GM18867 (cell line): ENCODE data around the gene CCND1.

Experiments used
- ATAC-seq: cut with Tn5 transposase; IDR thresholded peaks from one replicate; pipeline ENCODE4 v1.9.1; 2021; ENCODE audit warnings: mild to moderate bottlenecking, moderate library complexity; ENCODE audit not compliant: unreplicated experiment

CCND1 gene

DNA sequence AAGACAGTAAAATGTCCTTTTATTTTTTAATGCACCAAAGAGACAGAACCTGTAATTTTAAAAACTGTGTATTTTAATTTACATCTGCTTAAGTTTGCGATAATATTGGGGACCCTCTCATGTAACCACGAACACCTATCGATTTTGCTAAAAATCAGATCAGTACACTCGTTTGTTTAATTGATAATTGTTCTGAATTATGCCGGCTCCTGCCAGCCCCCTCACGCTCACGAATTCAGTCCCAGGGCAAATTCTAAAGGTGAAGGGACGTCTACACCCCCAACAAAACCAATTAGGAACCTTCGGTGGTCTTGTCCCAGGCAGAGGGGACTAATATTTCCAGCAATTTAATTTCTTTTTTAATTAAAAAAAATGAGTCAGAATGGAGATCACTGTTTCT lies 1.1 kb upstream of the CCND1 start:
- no peak for ATAC-seq

DNA sequence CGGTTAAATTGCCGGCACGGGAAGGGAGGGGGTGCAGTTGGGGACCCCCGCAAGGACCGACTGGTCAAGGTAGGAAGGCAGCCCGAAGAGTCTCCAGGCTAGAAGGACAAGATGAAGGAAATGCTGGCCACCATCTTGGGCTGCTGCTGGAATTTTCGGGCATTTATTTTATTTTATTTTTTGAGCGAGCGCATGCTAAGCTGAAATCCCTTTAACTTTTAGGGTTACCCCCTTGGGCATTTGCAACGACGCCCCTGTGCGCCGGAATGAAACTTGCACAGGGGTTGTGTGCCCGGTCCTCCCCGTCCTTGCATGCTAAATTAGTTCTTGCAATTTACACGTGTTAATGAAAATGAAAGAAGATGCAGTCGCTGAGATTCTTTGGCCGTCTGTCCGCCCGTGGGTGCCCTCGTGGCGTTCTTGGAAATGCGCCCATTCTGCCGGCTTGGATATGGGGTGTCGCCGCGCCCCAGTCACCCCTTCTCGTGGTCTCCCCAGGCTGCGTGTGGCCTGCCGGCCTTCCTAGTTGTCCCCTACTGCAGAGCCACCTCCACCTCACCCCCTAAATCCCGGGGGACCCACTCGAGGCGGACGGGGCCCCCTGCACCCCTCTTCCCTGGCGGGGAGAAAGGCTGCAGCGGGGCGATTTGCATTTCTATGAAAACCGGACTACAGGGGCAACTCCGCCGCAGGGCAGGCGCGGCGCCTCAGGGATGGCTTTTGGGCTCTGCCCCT lies 529 bp upstream of the CCND1 start:
- no peak for ATAC-seq

DNA sequence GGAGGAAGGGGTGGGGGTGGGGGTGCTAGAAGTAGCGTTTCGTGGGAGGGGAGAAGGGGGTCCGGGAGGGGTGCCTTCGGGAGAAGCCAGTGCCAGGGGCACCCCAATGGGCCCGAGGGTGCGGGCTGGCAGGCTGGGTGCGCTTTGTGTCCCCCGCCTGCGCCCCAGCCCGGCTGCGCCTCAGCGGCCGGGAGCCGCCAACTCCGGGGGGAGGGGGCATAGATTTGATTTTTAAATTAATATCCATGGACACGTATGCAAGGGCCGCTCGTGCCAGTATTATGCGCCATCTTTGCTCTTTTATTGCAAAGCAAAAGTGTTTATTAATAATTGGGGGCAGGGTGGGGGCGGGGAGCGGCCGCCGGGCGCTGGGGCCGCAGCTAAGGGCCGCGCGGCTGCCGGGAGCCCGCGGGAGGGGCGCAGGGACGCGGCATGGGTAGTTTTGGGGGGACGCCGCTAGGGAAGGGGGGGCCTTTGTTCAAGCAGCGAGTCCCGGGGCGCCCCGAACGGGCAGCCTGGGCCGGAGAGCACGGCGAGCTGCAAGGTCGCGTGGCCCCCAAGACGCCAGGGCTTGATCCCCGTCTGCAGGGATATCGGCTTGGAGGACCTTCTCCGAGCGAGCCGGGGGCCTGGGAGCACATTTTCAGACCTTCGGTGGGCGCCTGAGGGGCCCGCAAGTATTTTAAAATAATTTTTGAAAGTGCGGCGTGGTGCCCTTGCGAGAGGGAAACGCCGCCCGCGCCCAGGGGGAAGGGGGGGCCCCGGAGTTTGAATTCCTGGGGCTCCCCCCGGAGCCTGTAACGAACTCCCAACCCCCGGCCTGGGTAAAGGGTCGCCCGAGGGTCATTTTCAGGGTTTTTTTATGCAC lies 959 bp downstream of the CCND1 start:
- no peak for ATAC-seq

DNA sequence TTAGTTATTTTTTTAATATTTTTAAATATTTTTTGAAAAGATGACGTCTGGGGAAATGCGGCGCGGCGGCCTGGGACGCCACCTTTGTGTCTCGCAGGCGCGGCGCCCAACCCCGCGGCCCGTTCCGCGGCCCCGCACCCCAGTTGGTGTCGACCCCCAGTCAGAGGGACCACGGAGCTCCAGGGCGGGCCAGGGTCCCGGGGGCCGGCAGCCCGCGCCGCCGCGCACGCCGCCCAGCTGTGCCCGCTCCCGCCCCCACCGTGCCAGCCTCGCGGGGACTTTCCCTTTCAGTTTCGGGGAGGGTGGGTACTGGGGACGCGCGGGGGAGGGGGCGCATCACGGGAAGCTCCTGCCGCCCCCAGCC lies 1.6 kb downstream of the CCND1 start:
- ATAC-seq, result no peak

DNA sequence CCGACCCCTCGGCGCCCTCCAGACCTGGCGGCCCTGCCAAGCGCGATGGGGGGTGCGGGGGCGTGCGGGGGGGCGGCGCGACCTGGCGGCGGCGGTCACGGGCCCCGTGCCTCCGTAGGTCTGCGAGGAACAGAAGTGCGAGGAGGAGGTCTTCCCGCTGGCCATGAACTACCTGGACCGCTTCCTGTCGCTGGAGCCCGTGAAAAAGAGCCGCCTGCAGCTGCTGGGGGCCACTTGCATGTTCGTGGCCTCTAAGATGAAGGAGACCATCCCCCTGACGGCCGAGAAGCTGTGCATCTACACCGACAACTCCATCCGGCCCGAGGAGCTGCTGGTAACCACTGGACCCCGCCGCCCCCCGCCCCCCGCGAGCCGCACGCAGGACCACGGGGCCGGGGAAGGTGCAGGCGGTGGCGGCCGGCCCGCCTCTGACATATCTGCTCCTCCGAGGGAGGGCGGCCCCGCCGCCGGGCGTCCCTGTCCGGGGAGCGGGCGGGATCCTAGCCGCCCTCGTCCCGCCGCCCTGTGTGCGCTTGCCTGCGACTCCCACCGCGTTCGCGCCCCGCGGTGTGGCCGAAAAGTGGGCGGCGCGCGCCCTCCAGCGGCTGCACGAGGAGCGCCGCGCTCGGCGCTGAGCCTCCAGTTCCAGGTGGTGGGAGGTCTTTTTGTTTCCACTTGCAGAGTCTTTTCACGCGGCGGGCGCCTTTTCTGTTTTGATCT lies 2.1 kb downstream of the CCND1 start:
- no peak for ATAC-seq

DNA sequence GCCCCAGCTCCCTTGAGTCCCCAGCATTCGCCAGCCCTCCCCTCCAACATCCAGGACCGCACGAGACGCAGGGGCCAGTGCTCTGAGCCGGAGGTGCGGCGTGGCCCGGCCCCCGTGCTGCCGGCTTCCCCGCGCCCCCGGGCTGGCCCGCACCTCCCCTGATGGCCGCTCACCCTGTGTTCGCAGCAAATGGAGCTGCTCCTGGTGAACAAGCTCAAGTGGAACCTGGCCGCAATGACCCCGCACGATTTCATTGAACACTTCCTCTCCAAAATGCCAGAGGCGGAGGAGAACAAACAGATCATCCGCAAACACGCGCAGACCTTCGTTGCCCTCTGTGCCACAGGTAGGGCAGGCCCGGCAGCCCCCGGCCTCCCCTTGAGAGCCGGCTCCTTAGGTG lies 2.7 kb downstream of the CCND1 start:
- ATAC-seq, result no peak

DNA sequence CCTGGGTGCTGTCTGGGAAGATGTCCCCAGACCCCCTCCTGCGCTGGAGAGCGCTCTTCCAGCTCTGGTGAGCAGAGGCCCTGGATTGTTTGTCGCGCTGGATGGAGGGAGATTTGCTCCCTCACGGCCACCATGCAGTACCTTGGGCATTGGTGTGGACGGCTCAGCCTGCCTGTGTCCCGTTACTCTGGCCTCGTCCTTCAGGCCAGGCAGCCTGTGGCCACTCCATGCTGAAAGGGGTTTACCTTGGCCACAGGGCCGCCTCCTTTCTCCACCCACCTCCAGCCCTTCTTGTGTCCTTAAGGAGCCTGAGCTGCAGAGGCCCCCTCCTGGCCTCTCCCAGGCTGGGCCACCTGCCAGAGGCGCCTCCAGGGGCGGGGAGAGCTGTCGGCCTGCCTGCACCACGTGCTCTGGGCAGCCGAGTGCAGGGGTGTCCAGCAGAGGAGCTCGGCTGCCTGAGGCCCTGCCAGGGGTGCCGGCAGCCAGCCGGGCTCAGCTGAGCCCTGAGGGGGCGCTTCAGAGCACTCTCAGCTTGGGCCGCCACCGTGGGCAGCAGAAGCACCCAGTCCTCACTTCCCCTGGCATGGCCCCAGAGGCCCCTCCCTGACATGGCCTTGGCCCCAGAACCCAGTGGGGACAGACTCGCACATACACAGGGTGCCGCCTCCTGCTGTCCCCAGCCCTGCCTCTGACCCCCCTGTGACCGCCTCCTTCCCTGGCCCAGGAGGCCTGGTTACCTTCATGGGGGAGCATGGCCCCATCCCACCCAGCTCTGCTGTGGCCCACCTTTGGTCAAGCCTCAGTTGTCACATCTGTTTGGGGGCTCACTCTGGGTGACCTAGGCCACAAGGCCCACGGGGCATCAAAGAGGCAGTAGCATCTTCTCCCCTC lies 3.4 kb downstream of the CCND1 start:
- no peak for ATAC-seq

DNA sequence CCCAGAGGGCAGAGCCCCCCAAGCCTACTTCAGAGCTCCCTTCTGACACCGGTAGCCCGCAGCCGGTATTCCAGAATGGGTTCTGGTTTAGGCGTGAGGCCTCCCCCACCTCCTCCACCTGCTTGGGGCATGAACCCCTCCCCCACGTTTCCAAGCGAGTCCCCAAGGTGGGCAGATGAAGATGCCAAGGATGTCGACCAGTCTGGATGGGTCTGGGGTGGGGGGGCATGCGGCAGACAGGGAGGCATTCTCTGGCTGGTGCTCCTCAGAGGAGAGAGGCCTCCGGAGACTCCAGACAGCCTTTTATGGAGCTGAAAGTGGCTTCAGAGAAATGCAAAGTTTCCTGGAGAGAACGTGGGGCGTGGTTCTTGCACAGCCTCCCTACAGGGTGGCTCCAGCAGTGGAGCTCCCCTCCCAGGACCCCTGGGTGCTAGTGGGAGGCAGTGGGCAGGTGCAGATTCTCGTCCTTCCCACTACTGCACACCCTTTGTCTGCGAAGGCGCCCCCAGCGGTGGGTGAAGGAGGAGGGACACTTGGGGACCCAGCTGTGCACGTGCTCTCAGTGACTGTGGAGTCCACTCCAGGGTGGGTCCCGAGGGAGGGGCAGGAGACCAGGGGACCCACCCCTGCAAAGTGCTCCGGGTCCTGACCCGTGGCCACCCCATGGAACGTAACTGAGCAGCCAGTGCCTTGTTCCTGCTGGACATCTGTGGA lies 4.2 kb downstream of the CCND1 start:
- ATAC-seq, result no peak

DNA sequence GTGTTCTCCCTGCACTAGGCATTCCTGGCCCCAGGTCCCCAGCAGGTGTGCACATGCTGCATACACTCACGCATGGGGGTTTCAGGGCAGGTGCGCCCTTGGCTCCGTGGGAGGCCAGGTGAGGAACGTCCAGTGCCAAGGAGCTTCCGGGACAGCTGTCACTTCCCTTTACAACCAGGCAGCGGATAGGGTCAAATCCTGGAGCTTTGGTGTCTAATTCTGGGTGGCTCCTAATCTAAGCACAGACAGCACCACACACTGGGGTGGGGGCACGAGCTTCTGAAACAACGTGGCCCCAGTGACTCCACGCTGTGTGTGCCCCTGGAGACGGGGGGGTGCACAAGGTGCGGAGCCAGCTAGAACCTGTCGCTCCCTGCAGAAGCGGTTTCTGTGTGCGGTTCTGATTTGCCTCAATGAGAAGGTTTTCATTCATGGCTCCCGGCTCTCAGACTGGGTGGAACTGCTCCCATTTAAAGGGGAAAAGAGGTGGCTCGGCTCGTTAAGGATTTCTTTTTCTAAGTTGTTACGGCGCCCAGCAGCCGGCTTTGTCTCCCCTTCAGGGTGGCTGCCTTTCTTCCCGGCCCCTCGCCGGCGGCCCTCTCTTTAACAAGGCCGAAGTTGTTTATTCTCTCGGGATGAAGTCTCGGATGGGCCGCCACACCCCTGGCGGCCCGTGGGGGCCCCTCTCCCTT lies 5.0 kb downstream of the CCND1 start:
- ATAC-seq, result no peak

DNA sequence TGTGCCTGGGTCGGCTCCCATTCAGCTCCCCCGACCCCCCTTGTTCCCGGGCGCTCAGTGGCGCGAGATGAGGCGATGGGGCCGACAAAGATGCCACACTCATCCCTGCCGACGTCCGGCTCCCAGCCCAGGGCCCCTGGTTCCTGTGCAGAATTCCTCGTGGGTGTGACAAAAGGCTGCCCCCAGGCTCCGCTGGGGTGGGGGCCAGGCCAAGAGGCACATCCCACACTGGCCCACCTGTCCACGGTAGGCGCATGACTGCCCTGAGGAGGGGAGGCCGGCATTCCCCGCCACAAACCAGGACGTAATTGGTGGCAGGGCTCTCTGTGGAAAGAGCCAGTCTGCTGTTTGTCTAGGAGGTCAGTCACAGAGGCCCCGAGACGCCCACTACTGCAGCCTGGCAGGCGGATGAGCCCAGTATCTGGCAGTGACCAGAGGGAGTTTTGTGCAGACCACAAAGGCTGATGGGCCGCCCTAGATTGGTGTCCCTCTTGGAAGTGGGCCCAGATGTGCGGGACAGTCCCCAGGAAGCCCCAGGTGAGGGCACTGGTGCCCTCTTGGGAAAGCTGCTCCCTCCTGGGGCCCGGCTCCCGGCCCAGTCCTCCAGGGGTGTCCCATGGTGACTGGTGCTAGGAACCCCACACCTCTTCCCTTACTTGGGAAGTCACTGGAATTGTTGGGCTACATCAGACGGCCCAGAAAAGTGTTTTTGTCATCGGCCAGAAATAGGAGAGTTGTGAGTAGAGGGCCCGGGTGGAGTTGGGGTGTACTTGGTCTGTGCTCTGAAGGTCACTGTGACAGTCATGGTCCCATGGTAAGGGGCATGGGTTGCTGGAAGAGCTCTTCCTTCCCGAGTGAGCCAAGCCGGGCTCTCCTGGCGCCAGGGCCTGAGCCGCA lies 5.8 kb downstream of the CCND1 start:
- ATAC-seq, result no peak

DNA sequence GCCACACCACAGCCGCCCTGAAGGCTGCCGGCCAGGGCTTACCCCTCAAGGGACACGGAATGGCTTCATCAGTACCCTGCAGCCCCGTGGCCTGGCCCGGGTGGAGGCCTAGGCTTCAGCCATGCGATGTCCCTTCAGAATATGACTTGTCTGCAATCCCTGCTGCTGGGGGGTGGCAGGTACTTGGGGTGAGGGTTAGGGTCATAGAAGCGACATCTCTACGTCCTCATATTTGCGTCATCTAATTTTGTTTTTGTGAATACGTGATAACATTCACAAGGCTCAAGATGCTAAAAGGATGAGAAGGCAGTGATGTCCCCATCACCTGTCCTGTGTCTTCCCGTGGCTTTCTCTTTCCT lies 6.4 kb downstream of the CCND1 start:
- ATAC-seq, result no peak

DNA sequence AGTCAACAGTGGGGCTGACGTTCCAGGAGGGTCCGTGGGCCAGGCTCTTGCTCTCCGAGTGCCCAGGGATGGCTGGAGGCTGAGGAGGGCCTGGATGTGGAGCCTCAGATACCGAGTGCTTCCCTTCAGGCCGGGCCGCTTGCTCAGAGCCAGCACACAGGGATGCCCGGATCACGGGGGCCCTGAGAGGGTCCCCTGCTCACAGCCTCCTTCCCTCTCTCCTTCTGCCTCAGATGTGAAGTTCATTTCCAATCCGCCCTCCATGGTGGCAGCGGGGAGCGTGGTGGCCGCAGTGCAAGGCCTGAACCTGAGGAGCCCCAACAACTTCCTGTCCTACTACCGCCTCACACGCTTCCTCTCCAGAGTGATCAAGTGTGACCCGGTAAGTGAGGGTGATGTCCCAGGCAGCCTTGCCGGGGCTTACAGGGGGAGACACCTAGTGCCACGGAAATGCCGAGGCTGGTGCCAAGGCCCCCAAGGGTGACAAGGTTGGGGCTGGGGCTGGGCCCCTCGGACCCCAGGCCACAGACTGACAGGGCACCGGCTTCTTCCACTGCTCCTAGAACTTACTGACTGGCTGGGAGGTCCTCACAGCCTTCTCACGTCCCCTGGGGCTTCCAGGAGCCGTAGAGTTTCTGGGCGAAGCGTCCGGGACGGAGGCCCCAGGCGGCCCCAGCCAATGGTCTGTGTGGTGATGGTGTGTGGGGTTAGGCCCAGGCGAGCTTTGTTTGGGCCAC lies 7.0 kb downstream of the CCND1 start:
- no peak for ATAC-seq

DNA sequence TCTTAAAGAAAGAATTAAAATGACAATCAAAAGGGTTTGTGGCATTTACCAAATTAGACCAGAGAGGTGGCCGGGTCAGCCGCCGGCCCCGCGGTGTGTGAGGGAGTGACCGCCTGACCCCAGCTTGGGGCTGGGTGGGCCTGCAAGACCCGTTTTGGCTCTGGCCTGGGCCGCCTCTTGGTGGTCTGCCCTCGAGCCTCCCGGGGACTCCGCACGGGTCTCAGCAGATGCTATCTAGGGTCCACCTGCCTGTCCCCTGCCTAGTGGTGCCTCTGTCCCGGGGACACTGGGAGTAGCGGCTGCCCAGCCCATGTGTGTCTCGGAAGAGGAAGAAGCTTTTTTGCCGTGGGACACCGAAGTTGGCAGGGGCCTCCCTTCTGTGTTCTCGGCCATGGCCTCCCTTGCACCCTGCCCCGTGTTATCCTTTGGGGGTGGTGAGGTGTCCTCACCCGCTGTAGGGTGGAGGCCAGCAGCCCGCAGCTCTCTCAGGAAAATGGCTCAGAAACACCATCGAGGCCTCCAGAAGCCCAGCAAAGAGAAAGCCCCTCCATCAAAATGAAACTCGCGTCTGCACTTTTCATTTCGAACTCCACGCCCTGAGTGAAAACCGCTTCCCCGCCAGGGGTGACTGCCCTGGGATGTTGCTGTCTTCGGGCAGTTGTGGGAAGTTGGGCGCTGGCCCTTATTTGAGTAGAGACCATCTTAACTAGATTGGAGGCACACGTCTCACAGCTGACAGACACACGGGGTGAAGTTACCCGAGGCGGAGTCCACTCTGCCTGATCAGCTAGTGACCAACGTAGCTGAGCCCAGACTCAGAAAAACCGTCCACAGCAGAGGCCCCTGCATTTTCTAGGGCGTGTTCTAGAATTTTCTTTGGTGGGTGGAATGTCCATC lies 8.0 kb downstream of the CCND1 start:
- ATAC-seq, result no peak

DNA sequence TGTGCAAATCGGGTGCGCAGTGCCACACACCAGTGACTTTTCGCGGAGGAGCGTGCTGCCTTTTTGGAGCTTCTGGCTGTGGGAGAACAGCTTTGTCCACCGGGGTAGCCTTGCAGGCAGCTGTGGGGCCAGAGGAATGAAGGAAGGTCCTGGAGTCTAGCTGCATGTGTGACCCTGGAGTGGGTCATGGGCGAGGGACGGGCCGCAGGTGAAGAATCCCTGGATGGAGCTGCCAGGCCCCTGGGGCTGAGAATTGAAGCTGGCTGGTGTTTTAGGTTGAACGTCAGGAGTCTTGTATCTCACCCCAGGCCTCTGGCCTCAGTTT lies 8.6 kb downstream of the CCND1 start:
- ATAC-seq, result no peak

DNA sequence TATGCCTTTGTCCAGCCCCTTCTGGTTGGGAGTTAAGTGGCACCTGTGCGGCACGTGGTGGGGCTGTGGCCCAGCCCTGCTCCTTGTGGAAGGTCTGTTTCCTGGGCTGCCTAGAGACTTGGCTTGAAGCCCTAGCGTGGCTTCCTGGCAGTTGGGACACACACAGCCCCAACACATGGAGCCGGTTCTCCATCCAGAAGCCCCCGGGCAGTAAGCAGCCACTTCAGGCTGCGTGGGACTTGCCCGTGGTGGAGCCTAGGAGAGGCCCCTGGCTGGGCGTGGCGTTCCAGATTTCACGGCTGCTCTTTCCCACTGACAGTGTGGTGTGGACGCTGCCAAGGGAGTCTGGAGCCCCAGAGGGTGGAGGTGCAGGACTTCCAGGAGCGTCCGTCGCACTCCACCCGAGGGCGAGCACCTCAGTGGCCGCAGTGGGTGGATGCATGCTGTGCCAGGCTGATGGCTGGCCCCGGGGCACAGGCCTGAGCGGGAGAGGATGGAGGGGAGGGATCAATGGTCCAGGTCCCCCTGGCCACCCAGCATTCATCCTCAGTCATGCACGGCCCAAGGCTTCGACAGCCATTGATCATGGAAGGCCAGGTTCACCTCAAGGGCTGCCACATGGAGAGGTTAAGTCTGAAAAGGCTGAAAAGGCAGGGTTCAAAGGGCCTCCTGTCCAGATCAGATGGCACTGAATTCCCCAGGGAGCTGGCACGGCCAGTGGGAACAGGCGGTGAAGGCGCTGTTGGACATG lies 9.3 kb downstream of the CCND1 start:
- no peak for ATAC-seq

DNA sequence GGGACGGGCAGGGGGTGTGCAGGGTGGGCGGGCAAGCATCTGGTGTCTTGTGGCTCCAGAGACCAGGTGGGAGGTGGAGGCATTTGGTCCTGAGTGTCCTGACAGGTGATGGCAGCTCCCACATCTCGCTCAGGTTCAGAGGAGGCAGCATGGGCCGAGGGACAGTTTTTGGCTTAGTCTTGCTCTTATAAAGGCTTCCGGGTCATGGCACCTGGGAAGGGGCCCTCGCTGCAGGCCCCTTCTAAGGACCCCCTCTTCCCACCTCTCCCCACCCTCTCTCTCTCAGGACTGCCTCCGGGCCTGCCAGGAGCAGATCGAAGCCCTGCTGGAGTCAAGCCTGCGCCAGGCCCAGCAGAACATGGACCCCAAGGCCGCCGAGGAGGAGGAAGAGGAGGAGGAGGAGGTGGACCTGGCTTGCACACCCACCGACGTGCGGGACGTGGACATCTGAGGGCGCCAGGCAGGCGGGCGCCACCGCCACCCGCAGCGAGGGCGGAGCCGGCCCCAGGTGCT lies 9.9 kb downstream of the CCND1 start:
- ATAC-seq, result no peak
